Adrenal gland (tissue), 5 donors: Measurements from ENCODE around the gene ADAMTS12.

ENCODE experiments used
- CTCF ChIP-seq, 6 experiments: fragments of 450-650 bp in 4 of 6; fragments of 200-600 bp in 2 of 6; sonication (generic) in 1 of 6; IDR thresholded peaks; 1 replicate in 5 of 6; 2 replicates in 1 of 6; pipeline versions ENCODE4 v1.5.1 to v1.8.0; 2016 to 2021; ENCODE audit warnings: antibody characterized with exemption in 6 of 6, mild to moderate bottlenecking in 2 of 6, moderate library complexity in 1 of 6
- POLR2A ChIP-seq, 2 donors: fragments of 450-650 bp; IDR thresholded peaks; one replicate each; pipeline ENCODE4 v1.6.1; 2017; ENCODE audit warnings: antibody characterized with exemption in 2 of 2, mild to moderate bottlenecking in 2 of 2, moderate library complexity in 1 of 2
- donor health status: DM: no; HTN: no; CAD: no.

- TF ChIP-seq CTCF (IDR thresholded peaks at IDR 0.05), result no peak
- TF ChIP-seq POLR2A (IDR thresholded peaks at IDR 0.05), result no peak
Measured at GRCh38 chr5:33776151-33776660, 115.6 kb downstream of the ADAMTS12 start.
